PC-3 (cell line): ENCODE measurements around the gene P2RX2.

Experiments
- CTCF ChIP-seq: fragments of 300-600 bp; sonication (generic); conservative IDR thresholded peaks from 2 replicates; pipeline ENCODE4 v1.5.1; 2017; ENCODE audit warnings: antibody characterized with exemption, low read depth, mild to moderate bottlenecking, low read length
- EZH2 ChIP-seq: fragments of 300-600 bp; sonication (generic); IDR thresholded peaks from one replicate; pipeline ENCODE4 v1.6.1; 2017; ENCODE audit warnings: antibody characterized with exemption, mild to moderate bottlenecking, low read length; ENCODE audit not compliant: unreplicated experiment
- EZH2phosphoT487 ChIP-seq: fragments of 300-600 bp; sonication (generic); IDR thresholded peaks from 2 replicates; pipeline ENCODE4 v1.6.1; 2018; ENCODE audit warnings: mild to moderate bottlenecking, antibody characterized with exemption, low read length, borderline replicate concordance

GRCh38 chr12:132578826-132579225, 39.8 kb upstream of the P2RX2 start:
- TF ChIP-seq EZH2phosphoT487 (no peak), EZH2 (no peak), CTCF (no peak)
